GM23338 (cell line): Measurements from ENCODE around the gene SCAANT1.

Experiments used
- CREB1 ChIP-seq: fragments of 250-450 bp; sonication (Bioruptor Pico); IDR thresholded peaks from 2 replicates; pipeline ENCODE4 v1.5.0; 2020; ENCODE audit warnings: low read depth, mild to moderate bottlenecking, moderate library complexity
- EZH2 ChIP-seq: fragments of 200-600 bp; sonication (generic); IDR thresholded peaks from one replicate; pipeline ENCODE4 v1.8.0; 2017; ENCODE audit warnings: antibody characterized with exemption, mild to moderate bottlenecking, low read depth; ENCODE audit not compliant: unreplicated experiment
- EZH2phosphoT487 ChIP-seq: fragments of 200-600 bp; sonication (generic); IDR thresholded peaks from one replicate; pipeline ENCODE4 v1.8.1; 2018; ENCODE audit warnings: antibody characterized with exemption; ENCODE audit not compliant: unreplicated experiment
- JUNB ChIP-seq: IDR thresholded peaks from one replicate; pipeline ENCODE4 v1.6.1; 2016; ENCODE audit warnings: antibody characterized with exemption; ENCODE audit not compliant: unreplicated experiment
- NANOG ChIP-seq: IDR thresholded peaks from 2 replicates; pipeline ENCODE4 v1.6.1; 2016; ENCODE audit warnings: antibody characterized with exemption, borderline replicate concordance
- POLR2AphosphoS5 ChIP-seq: IDR thresholded peaks from 2 replicates; pipeline ENCODE4 v1.6.1; 2016; ENCODE audit warnings: antibody characterized with exemption, low read depth
- STAT1 ChIP-seq: IDR thresholded peaks from one replicate; pipeline ENCODE4 v1.6.1; 2016; ENCODE audit warnings: antibody characterized with exemption; ENCODE audit not compliant: unreplicated experiment
- ZNF114 ChIP-seq: fragments of 250-450 bp; sonication (Bioruptor Pico); IDR thresholded peaks from 2 replicates; pipeline ENCODE4 v1.5.0; 2020; ENCODE audit warnings: mild to moderate bottlenecking, moderate library complexity
- ZNF331 ChIP-seq: fragments of 250-450 bp; sonication (Bioruptor Pico); IDR thresholded peaks from 2 replicates; pipeline ENCODE4 v1.5.0; 2020; ENCODE audit warnings: low read depth, mild to moderate bottlenecking, moderate library complexity
- TF ChIP-seq, protein P1 (sequence below), 2 experiments: fragments of 200-600 bp in 1 of 2; sonication (generic) in 1 of 2; conservative IDR thresholded peaks; 2 replicates each; pipeline versions ENCODE4 v1.5.1 to v1.6.1; 2016 to 2017; ENCODE audit warnings: antibody characterized with exemption in 2 of 2, low read depth in 2 of 2, mild to moderate bottlenecking in 2 of 2, moderate library complexity in 1 of 2
- TF ChIP-seq, protein P2 (sequence below): IDR thresholded peaks from one replicate; pipeline ENCODE4 v1.6.1; 2018; ENCODE audit warnings: antibody characterized with exemption; ENCODE audit not compliant: unreplicated experiment
- TF ChIP-seq, protein P3 (sequence below): fragments of 250-450 bp; sonication (Bioruptor Pico); IDR thresholded peaks from 2 replicates; pipeline ENCODE4 v1.5.0; 2020; ENCODE audit warnings: mild to moderate bottlenecking, moderate library complexity

DNA sequence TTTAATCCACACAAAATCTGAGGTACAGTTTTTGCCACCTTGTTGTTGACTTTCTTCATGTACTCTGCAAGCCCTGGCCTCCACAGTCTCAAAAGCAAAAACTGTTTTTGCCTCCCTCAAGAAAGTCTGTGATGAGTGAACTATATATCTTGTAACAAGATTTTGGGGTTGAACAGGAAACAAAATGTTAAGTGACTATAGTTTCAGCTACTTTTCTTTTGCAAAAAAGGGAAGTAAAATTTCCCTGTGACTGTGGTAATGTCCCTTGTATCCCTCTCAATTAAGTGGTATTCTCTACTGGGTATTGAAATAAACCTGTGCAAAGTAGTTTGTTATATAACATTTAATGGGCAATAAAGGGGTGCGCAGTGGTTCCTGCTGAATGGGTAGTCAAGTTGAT lies 21.3 kb upstream of the SCAANT1 start:
- TF ChIP-seq, protein P1, sequence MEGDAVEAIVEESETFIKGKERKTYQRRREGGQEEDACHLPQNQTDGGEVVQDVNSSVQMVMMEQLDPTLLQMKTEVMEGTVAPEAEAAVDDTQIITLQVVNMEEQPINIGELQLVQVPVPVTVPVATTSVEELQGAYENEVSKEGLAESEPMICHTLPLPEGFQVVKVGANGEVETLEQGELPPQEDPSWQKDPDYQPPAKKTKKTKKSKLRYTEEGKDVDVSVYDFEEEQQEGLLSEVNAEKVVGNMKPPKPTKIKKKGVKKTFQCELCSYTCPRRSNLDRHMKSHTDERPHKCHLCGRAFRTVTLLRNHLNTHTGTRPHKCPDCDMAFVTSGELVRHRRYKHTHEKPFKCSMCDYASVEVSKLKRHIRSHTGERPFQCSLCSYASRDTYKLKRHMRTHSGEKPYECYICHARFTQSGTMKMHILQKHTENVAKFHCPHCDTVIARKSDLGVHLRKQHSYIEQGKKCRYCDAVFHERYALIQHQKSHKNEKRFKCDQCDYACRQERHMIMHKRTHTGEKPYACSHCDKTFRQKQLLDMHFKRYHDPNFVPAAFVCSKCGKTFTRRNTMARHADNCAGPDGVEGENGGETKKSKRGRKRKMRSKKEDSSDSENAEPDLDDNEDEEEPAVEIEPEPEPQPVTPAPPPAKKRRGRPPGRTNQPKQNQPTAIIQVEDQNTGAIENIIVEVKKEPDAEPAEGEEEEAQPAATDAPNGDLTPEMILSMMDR (conservative IDR thresholded peaks at IDR 0.05; ENCODE audit: low read depth in 2 of 2): no peak
- TF ChIP-seq JUNB (no peak), POLR2AphosphoS5 (no peak), EZH2 (no peak), ZNF114 (CRISPR knock-in tag) (no peak), EZH2phosphoT487 (no peak), ZNF331 (CRISPR knock-in tag) (no peak), CREB1 (CRISPR knock-in tag) (no peak), NANOG (no peak), STAT1 (no peak)
- TF ChIP-seq, protein P2, sequence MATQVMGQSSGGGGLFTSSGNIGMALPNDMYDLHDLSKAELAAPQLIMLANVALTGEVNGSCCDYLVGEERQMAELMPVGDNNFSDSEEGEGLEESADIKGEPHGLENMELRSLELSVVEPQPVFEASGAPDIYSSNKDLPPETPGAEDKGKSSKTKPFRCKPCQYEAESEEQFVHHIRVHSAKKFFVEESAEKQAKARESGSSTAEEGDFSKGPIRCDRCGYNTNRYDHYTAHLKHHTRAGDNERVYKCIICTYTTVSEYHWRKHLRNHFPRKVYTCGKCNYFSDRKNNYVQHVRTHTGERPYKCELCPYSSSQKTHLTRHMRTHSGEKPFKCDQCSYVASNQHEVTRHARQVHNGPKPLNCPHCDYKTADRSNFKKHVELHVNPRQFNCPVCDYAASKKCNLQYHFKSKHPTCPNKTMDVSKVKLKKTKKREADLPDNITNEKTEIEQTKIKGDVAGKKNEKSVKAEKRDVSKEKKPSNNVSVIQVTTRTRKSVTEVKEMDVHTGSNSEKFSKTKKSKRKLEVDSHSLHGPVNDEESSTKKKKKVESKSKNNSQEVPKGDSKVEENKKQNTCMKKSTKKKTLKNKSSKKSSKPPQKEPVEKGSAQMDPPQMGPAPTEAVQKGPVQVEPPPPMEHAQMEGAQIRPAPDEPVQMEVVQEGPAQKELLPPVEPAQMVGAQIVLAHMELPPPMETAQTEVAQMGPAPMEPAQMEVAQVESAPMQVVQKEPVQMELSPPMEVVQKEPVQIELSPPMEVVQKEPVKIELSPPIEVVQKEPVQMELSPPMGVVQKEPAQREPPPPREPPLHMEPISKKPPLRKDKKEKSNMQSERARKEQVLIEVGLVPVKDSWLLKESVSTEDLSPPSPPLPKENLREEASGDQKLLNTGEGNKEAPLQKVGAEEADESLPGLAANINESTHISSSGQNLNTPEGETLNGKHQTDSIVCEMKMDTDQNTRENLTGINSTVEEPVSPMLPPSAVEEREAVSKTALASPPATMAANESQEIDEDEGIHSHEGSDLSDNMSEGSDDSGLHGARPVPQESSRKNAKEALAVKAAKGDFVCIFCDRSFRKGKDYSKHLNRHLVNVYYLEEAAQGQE: no peak
- TF ChIP-seq, protein P3, sequence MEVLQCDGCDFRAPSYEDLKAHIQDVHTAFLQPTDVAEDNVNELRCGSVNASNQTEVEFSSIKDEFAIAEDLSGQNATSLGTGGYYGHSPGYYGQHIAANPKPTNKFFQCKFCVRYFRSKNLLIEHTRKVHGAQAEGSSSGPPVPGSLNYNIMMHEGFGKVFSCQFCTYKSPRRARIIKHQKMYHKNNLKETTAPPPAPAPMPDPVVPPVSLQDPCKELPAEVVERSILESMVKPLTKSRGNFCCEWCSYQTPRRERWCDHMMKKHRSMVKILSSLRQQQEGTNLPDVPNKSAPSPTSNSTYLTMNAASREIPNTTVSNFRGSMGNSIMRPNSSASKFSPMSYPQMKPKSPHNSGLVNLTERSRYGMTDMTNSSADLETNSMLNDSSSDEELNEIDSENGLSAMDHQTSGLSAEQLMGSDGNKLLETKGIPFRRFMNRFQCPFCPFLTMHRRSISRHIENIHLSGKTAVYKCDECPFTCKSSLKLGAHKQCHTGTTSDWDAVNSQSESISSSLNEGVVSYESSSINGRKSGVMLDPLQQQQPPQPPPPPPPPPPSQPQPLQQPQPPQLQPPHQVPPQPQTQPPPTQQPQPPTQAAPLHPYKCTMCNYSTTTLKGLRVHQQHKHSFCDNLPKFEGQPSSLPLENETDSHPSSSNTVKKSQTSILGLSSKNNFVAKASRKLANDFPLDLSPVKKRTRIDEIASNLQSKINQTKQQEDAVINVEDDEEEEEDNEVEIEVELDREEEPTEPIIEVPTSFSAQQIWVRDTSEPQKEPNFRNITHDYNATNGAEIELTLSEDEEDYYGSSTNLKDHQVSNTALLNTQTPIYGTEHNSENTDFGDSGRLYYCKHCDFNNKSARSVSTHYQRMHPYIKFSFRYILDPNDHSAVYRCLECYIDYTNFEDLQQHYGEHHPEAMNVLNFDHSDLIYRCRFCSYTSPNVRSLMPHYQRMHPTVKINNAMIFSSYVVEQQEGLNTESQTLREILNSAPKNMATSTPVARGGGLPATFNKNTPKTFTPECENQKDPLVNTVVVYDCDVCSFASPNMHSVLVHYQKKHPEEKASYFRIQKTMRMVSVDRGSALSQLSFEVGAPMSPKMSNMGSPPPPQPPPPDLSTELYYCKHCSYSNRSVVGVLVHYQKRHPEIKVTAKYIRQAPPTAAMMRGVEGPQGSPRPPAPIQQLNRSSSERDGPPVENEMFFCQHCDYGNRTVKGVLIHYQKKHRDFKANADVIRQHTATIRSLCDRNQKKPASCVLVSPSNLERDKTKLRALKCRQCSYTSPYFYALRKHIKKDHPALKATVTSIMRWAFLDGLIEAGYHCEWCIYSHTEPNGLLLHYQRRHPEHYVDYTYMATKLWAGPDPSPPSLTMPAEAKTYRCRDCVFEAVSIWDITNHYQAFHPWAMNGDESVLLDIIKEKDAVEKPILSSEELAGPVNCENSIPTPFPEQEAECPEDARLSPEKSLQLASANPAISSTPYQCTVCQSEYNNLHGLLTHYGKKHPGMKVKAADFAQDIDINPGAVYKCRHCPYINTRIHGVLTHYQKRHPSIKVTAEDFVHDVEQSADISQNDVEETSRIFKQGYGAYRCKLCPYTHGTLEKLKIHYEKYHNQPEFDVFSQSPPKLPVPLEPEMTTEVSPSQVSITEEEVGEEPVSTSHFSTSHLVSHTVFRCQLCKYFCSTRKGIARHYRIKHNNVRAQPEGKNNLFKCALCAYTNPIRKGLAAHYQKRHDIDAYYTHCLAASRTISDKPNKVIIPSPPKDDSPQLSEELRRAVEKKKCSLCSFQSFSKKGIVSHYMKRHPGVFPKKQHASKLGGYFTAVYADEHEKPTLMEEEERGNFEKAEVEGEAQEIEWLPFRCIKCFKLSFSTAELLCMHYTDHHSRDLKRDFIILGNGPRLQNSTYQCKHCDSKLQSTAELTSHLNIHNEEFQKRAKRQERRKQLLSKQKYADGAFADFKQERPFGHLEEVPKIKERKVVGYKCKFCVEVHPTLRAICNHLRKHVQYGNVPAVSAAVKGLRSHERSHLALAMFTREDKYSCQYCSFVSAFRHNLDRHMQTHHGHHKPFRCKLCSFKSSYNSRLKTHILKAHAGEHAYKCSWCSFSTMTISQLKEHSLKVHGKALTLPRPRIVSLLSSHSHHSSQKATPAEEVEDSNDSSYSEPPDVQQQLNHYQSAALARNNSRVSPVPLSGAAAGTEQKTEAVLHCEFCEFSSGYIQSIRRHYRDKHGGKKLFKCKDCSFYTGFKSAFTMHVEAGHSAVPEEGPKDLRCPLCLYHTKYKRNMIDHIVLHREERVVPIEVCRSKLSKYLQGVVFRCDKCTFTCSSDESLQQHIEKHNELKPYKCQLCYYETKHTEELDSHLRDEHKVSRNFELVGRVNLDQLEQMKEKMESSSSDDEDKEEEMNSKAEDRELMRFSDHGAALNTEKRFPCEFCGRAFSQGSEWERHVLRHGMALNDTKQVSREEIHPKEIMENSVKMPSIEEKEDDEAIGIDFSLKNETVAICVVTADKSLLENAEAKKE (CRISPR knock-in tag): no peak
